HG02973 (cell line): ENCODE results near the gene DUXB.

ENCODE experiments used
- ATAC-seq: cut with Tn5 transposase; IDR thresholded peaks from one replicate; pipeline ENCODE4 v1.9.1; 2021; ENCODE audit warnings: moderate library complexity; ENCODE audit not compliant: unreplicated experiment

DUXB gene

DNA sequence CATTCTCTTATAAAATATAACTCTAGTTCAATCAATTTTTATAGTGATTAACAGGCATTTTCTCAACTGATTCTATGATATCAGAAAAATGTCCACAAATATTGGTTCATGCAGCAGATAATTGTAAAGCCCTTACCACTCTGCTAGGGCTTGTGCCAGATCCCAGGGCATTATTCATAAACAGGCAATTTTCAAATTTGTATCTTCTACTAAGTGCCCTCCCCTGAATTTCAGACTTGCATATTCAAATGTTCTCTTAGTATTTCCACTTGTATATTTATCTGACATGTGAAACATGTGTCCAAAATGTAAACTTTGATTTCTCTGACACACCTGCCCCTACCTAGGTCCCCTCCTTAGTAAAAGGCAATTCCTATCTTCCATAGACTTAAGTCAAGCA, 33.8 kb downstream of the DUXB start:
- no peak for ATAC-seq

- ATAC-seq: no peak
Measured at GRCh38 chr16:75660726-75661302, 40.4 kb downstream of the DUXB start.

DNA sequence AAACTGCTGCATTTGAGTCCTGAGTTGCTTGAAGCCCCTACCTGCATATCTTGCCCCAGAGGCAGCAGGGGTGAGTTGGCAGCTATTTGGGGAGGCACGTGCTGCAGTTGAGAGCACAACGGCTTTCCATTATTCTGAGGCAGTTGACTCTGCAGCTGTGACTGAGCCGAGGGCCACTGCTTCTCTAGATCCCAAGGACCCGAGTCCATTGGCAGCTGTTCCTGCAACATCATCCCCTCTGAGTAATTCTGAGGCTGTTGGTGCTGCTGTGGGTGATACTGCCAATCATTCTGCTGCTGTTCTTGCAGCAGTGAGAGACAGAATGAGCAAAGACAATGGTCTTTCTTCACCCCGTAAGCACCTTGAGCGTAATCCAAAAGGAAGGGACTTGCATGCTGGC, 40.9 kb downstream of the DUXB start:
- no peak for ATAC-seq

DNA sequence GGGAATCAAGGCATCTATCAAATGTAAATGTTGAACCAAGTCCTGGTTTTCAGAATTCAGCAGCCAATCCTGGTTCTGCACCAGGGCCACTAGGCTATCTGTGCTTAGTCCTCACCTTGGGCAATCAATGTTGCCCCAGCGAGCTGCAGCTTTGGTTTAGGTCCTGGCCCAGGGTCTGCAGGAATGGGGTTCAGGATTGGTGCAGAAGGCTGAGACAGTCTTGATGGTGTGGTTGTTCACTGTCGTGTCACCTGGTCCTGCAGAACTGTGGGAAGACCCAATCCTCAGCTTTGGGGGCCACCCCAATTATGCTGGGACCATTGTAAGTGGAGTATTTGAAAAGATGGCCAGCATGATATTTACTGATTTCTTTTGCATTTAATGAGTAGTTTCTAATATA, 43.1 kb downstream of the DUXB start:
- no peak for ATAC-seq

- no peak for ATAC-seq
Measured at GRCh38 chr16:75653922-75654321, 47.3 kb downstream of the DUXB start.

DNA sequence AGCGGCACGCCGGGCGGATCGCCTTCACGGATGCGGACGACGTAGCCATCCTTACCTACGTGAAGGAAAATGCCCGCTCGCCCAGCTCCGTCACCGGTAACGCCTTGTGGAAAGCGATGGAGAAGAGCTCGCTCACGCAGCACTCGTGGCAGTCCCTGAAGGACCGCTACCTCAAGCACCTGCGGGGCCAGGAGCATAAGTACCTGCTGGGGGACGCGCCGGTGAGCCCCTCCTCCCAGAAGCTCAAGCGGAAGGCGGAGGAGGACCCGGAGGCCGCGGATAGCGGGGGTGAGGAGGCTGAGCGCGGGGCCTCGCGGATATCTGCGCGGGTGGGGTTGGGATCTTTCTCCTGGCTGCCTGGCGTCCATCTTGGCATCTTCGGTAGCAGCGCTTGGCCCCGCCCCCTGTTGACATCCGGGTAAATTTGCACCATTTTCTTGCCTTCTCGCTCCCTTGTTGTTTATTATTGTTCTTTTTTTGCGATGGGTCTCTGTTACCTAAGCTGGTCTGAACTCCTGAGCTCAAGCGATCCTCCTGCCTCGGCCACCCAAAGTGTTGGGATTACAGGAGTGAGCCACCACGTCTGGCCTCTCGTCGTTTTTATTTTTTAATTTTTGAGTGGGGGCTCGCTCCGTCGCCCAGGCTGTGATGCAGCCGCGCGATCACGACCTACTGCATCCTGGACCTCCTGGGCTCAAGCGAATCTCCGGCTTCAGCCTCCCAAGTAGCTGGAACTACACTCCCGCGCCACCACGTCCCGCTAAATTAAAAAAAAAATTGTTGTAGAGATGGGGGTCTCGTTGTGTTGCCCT, 52.8 kb downstream of the DUXB start:
- peak; percentile 34 for ATAC-seq

- peak; percentile 81 for ATAC-seq
Measured at GRCh38 chr16:75647492-75648264, 53.6 kb downstream of the DUXB start, which contains the start of the genes KARS1 and TERF2IP. TSS of gene KARS1 (minus strand) at chr16:75647665. CDS start at chr16:75647639, 26 bp downstream. TSS of gene TERF2IP (plus strand) at chr16:75647773. CDS start at chr16:75647883, 110 bp downstream.

- peak; percentile 13 for ATAC-seq
Measured at GRCh38 chr16:75647112-75647491, 54.2 kb downstream of the DUXB start.

- ATAC-seq: no peak
Measured at GRCh38 chr16:75644240-75645012, 56.8 kb downstream of the DUXB start.
